Measurements from ENCODE around the gene NINJ1.

The NINJ1 gene

DNA sequence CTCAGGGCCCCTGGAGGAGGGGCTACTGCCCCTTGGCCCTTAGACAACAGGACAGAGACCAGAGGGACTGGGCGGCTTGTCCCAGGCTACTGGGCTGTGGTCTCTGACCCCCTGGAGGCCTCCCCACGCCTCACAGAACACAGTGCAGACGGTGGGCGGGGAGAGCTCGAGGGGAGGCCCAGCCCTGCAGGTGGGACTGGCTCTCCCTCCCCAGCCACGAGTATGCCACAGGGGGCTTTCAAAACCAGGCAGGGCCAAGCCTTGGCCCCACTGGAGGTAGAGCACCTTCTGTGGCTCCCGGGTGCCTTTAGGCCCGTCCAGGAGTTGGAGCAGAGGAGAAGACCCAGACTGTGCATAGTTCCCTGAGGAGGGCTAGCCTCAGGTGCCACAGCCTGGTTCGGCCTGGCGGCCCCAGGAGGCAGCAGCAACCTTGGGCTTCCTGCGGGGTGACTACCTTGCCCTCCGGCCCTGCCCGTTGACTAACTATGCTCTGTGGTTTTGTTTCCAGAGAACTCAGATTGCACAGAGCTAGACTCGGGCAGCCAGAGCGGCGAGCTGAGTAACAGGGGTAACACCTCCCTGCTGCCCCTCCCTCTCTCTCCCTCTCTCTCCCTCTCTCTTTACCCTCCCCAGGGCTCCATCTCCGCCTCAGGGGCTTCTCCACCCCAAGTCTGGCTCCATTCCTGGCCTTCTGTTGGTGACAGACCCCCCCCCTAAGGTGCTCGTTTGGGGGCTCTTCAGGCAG is 22.5 kb downstream of the NINJ1 start:
- H2AFZ ChIP-seq (ENCODE audit: low read depth, low read length, severe bottlenecking), result no peak overlapping the region
- H3K36me3 ChIP-seq (ENCODE audit: low read length), result no peaks in the 10 kb centered on the region
- no peak overlapping the region for H3K9ac ChIP-seq (ENCODE audit: low read length)
- no peaks in the 10 kb centered on the region for H3K27me3 ChIP-seq (ENCODE audit: low read length)
- H3K27ac ChIP-seq (ENCODE audit: low read depth, low read length), result no peak overlapping the region
- no peaks in the 10 kb centered on the region for H3K9me2 ChIP-seq (replicated peaks; ENCODE audit: insufficient read depth, low read length)
- no peaks in the 10 kb centered on the region for H3F3A ChIP-seq (ENCODE audit: insufficient read depth)
- no peaks in the 10 kb centered on the region for H3K79me2 ChIP-seq (ENCODE audit: insufficient read depth, low read length)
- no peak overlapping the region for H3K4me3 ChIP-seq (ENCODE audit: insufficient read depth, low read length, poor library complexity, severe bottlenecking)
- no peak overlapping the region for H3K4me2 ChIP-seq (ENCODE audit: low read depth, low read length, poor library complexity, severe bottlenecking)
- no peak for TF ChIP-seq EZH2phosphoT487 (conservative IDR thresholded peaks at IDR 0.05; ENCODE audit: low read length)
- TF ChIP-seq CTCF (IDR thresholded peaks at IDR 0.05; ENCODE audit: insufficient read depth, low read length, poor library complexity, severe bottlenecking), result no peak
- no peaks in the 10 kb centered on the region for H3K9me3 ChIP-seq (ENCODE audit: insufficient read depth, low read length)
- no peaks in the 10 kb centered on the region for H4K20me1 ChIP-seq (ENCODE audit: low read depth, low read length)

GRCh38 chr9:93111001-93111370 is 23.1 kb downstream of the NINJ1 start:
- Histone ChIP-seq H3K4me3 (ENCODE audit: insufficient read depth, low read length, poor library complexity, severe bottlenecking) (no peak overlapping the region), H3K9ac (ENCODE audit: low read length) (no peak overlapping the region), H4K20me1 (ENCODE audit: low read depth, low read length) (no peaks in the 10 kb centered on the region), H3K27me3 (ENCODE audit: low read length) (no peaks in the 10 kb centered on the region), H3F3A (ENCODE audit: insufficient read depth) (no peaks in the 10 kb centered on the region), H3K79me2 (ENCODE audit: insufficient read depth, low read length) (no peaks in the 10 kb centered on the region), H3K9me3 (ENCODE audit: insufficient read depth, low read length) (no peaks in the 10 kb centered on the region), H2AFZ (ENCODE audit: low read depth, low read length, severe bottlenecking) (no peak overlapping the region), H3K27ac (ENCODE audit: low read depth, low read length) (no peak overlapping the region), H3K36me3 (ENCODE audit: low read length) (no peaks in the 10 kb centered on the region), H3K9me2 (replicated peaks; ENCODE audit: insufficient read depth, low read length) (no peaks in the 10 kb centered on the region), H3K4me2 (ENCODE audit: low read depth, low read length, poor library complexity, severe bottlenecking) (no peak overlapping the region)
- TF ChIP-seq EZH2phosphoT487 (conservative IDR thresholded peaks at IDR 0.05; ENCODE audit: low read length) (no peak), CTCF (IDR thresholded peaks at IDR 0.05; ENCODE audit: insufficient read depth, low read length, poor library complexity, severe bottlenecking) (no peak)

DNA sequence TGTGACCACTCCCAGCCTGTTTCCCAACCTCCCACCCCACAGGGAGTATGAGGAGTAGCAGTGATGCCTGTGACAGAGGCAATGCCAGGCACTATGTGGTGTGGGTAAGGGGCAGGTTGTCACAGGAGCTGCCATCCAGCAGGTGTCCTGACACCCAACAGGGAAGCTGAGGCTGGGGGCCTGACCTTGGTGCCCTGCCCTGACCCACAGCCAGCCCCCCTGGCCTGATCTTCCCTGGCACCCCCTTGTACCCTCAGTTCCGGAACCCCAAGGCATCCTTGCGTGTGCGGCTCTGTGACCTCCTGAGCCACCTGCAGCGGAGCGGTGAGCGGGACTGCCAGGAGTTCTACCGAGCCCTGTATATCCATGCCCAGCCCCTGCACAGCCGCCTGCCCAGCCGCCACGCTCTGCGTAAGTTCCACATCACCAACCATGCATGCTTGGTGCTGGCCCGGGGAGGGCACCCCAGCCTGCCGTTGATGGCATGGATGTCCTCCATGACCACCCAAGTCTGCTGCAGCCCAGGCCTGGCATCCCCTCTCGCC is 23.7 kb downstream of the NINJ1 start:
- H3F3A ChIP-seq (ENCODE audit: insufficient read depth), result no peaks in the 10 kb centered on the region
- no peak overlapping the region for H3K27ac ChIP-seq (ENCODE audit: low read depth, low read length)

More for the DNA sequence above, 23.7 kb downstream of the NINJ1 start:
- TF ChIP-seq EZH2phosphoT487 (conservative IDR thresholded peaks at IDR 0.05; ENCODE audit: low read length), result no peak
- no peak for TF ChIP-seq CTCF (IDR thresholded peaks at IDR 0.05; ENCODE audit: insufficient read depth, low read length, poor library complexity, severe bottlenecking)
- H3K4me3 ChIP-seq (ENCODE audit: insufficient read depth, low read length, poor library complexity, severe bottlenecking), result no peak overlapping the region
- H4K20me1 ChIP-seq (ENCODE audit: low read depth, low read length), result no peaks in the 10 kb centered on the region
- H3K36me3 ChIP-seq (ENCODE audit: low read length), result no peaks in the 10 kb centered on the region
- H3K9me2 ChIP-seq (replicated peaks; ENCODE audit: insufficient read depth, low read length), result no peaks in the 10 kb centered on the region
- no peaks in the 10 kb centered on the region for H3K9me3 ChIP-seq (ENCODE audit: insufficient read depth, low read length)
- H3K4me2 ChIP-seq (ENCODE audit: low read depth, low read length, poor library complexity, severe bottlenecking), result no peak overlapping the region
- H2AFZ ChIP-seq (ENCODE audit: low read depth, low read length, severe bottlenecking), result no peak overlapping the region
- H3K27me3 ChIP-seq (ENCODE audit: low read length), result no peaks in the 10 kb centered on the region
- no peaks in the 10 kb centered on the region for H3K79me2 ChIP-seq (ENCODE audit: insufficient read depth, low read length)
- H3K9ac ChIP-seq (ENCODE audit: low read length), result no peak overlapping the region

Measured in SU-DHL-6 (cell line).